CD4-positive, alpha-beta T cell treated with Interleukin-1 beta for 1 hour (primary cell): ENCODE measurements around the gene PTPRN2.
"Not testable (repeated sequence)": the region's sequence is repeated elsewhere in the genome, so short reads cannot be mapped to it uniquely, and the experiment has no call there.

Source experiments
- DNase-seq, 2 donors: peaks; one replicate each; pipeline ENCODE4 v3.0.0-alpha.2; 2020 to 2022

Gene PTPRN2

DNA sequence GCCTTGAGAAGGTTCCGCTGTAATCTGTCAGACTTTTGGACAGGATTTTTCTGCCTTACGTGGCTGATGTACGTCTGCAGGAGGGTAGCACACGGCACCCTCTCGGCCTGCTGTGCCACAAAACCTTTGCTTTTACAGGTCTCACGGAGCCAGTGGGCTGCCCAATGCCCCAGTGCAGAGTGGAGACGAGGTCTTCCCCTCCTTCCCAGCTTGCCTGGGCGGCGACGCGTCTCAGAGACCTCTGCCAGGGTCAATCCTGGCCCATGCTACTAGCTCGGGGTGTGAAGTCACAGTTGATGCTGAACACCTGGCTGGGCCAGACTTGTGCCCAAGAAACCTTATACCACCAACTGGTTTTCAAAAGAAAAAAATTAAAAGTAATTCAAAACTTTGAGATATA, 724.4 kb downstream of the PTPRN2 start:
- no peak for DNase-seq

DNA sequence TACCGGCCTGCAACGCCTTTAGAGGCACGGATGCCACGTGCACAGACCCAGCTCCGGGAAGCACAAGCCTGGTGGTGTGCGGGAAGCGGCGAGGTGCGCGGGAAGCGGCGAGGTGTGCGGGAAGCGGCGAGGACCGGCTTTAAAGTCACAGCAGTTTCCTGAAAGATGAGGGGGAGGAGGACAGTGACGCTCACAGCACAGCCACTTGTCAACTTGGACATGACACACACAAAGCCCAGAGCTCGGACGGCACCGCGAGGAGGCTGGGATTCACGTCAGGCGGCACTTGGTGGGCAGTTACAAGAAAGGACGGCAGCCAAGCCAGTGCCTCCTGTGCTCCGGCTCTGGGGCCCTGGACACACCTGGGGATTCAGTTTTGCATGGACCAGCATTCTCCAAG, 724.9 kb downstream of the PTPRN2 start:
- no peak for DNase-seq

DNA sequence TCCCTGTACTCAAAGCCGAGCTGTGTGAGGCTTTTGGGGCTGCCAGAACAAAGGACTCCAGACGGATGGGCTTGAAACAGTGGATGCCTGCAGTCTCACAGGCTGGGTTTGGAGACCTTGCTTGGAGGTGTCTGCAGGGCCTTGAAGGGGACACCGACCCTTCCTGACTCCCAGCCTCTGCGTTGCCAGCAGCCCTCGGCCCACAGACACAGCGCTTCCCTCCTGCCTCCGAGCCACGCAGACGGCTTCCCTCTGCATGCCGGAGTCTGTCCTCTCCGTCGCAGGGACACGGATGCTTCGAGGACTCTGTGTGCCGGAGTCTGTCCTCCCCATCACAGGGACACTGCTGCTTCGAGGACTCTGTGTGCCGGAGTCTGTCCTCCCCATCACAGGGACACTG, 726.1 kb downstream of the PTPRN2 start:
- no peak for DNase-seq

DNA sequence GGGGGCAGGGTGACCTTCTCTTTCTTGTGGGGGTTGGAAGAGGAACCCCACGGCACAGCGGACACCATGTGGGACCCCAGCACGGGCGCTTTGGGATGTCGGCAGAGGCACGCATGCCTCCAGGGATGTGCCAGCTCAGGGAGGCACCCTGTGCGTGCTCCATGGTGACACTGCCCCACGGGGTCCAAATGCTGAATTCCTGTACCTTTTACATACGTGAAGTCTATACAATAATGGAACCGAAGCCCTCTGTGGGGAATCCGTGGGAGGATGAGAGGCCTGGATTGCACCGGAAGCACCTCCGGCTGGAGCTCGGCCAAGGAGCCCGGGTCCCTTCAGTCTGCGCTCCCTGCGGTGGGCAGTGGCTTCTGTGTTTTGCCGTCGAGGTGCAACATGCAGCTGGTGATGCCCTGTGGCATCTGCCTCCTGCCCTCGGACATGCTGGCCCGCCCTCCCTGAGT, 726.6 kb downstream of the PTPRN2 start:
- no peak for DNase-seq

DNA sequence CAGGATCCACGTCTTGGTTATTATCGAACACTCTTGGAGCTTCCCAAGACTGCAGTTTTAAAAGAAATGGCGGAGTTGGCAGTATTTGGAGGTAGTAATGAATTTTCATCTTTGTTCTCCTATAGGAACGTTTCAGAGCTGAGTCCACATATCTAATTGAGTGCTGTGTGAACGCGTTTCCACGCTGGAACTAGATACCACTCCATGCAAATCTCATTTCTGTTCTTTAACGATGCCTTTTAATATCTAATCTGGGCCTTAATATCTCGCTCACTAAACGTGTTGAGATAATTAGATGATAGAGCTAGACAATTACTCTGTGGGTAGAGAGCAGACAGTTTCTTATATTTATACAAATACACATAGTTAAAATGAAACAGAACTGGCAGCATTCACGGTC, 727.2 kb downstream of the PTPRN2 start:
- no peak for DNase-seq

DNA sequence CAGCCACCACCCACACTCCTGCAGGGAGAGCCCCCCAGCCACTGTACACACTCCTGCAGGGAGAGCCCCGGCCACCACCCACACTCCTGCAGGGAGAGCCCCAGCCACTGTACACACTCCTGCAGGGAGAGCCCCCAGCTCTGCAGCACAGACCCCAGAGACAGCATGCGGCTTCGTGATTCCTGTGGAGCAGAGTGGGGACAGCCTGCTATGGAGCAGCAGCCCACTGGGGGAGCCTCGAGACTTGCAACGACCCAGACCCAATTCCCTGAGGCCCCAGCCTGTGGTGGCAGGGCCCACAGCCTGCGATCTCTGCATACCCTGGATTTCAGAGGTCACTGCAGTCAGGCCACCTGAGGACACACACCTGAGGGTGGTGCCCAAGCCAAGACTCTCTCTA, 727.7 kb downstream of the PTPRN2 start:
- no peak for DNase-seq

DNA sequence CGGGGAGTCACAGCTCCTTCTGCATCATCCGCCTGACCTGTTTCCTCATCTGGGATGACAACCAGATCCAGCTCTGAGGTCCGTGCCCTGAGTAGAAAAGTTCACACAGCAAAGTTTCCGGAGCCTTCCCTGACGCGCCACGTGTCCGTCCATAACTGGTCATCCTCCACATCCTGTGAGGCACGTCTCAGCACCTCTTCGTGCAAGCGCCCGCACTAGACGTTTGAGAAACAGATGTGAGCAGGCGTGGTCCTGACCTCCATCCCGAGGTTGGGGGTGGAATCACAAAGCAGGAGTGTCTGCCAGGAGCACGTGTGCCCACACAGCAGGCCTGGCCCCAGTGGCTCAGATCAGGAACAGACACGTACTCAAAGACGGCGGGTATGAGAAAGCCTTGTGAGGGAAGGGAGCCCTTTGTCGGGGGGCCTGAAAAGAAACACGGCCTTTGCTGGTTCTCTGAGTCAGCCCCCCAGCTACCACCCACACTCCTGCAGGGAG, 730.0 kb downstream of the PTPRN2 start:
- DNase-seq, result no peak

DNA sequence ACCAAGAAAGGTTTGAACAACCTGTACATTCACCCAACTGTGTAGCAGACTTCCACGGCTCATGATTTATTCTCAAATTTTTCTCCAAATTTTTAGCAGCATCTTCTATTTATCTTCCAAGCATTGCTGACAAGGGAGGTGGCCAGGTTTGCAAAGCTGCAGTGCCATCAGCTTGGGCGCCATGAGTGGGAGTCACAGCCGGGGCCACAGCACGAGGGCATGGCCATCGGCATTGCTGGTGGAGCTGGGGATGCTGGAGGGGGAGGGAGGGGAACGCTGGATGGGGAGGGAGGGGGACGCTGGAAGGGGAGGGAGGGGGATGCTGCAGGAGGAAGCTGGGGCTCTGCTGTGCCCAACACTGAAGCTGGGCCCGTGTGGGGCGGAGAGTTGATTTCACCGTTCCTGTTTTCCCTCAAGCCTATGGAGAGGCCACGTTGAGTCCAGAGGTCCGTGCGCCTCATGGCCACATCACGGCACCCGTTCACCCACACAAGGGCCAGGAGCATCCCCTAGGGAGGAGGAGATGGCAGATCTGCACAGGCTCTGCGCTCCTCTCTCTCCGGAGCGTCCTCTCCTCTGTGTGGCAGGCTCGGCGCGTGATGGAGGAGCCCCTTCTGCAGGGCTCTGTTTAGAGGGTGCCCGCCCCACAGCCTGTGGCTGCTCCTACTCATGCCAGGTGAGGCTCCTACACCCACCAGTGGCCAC, 730.6 kb downstream of the PTPRN2 start:
- no peak for DNase-seq

DNA sequence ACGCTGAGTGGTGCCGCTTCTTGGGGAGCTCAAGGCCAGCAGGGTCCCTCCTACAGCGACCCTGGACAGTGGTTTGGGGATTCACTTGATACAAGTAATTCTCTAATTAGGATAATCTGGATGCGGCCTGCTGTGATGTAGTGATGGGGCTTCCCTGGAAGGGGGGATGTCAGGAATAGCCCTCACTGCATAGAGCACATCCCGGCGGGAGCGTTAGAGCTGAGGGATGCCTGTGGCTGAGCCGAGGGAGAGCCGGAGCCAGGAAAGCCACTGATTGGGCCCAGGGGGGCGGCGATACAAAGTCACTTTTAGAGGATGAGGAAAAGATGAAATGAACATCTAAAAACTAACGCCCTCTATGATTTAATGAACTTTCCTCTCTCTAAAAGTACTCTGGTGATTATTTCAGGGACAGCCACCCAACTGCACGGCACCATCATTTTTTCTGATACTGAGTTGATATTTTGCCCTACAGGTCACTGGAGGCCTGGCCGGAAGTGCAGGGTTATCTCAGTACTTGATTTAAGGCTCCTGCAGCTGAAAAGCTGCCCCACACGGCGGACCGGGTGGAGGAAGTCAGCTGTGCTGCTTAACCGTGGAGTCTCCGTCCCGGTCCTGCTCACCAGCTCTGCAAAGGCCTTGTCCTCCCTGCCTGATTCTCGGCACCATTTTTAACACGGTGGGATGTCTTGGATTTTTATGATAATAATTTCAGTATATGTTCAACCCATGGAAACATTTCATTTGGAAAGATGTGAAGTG, 732.0 kb downstream of the PTPRN2 start:
- DNase-seq, result no peak

DNA sequence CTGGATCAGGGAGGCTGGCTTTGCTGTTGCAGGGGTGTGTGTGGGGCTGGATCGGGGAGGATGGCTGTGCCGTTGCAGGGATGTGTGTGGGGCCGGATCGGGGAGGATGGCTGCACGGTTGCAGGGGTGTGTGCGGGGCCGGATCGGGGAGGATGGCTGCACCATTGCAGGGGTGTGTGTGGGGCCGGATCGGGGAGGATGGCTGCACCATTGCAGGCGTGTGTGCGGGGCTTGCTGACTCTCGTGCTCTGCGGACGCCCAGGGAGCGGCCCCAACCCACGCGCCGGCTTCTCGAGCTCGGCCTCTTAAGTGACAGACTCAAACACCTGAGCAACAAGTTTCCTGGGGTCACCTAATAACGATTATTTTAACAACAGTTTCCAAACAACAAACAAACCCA, 732.6 kb downstream of the PTPRN2 start:
- no peak for DNase-seq

DNA sequence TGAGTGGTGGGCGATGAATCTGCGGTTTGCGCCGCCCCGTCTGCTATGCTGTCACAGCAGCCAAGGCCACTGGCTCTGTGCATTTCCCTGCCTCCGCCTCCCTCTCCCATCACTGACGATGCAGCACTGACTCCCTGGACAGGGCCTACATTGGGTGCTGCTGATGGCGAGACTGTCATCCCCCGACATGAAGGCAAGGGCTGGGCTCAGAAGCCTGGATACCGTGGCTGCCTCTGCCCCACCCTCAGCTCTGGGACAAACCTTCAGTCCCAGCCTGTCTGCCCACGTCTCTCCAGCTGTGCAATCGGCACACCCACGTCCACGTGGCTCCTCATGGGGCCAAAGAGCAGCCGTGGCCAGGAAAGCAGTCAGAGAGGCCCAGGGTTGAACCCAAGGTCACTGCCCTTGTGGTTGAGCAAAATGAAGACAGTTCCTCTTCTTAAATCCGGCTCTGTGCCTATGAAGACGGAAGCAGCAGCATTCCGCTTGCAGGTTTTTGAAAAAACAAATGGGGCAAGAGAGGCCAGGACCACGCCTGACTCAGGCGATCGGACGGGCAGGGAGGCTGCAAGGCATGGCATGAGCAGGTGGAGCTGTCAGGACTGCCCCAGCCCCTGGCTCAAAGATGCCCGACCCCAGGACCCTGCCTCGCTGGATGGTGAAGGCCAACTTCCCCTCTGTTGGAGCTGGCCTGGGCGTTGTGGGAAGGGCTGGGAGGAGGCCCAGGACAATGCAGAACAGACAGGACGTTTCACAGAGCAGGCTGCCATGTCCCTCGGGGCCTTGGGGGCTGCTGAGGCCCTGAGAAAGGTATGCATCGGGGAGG, 733.3 kb downstream of the PTPRN2 start:
- peak; percentile 23 to 77 for DNase-seq

DNA sequence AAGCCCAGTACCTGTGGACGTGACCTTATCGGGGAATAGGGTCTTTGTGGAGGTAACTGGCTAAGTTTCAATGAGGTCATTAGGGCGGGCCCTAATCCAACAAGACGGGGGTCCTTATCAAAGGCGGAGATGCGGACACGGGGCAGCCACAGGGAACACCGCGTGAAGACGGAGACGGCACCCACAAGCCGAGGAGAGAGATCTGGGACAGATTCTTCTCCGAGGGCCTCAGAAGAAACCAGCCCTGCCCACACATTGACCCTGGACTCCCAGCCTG, 733.9 kb downstream of the PTPRN2 start:
- no peak for DNase-seq

DNA sequence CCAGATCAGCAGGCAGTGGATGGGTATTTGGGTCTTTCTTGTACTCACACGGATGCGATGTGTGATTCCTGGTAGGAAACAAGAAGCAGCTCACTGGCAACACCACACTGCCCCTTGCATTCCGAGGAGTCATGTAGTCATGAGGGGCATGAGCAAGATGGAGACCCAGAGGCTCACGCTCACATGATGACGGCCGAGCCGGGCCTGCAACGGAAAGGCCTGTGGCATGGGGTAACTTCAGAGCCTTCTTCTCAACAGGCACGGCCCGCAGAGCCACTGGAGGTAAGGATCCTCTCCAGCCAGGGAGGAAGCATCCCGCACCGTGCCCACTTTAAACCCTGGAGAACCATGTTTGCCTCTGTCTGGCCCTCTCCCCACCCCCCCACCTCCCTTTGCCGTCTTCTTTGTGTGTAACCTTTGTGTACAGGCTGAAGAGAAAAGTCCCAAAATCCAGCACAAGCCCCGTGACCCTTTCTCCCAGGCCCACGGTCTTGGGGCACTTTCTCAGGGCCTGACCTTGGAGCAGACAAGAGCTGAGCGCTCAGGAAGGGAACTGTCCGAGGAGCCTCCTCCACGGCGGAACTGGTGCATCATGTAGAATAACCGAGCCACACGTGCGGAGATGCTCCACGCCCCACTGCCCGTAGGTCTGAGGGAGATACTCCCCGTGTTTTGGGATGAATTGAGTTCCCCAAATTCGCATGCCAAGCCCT, 734.4 kb downstream of the PTPRN2 start:
- no peak for DNase-seq

DNA sequence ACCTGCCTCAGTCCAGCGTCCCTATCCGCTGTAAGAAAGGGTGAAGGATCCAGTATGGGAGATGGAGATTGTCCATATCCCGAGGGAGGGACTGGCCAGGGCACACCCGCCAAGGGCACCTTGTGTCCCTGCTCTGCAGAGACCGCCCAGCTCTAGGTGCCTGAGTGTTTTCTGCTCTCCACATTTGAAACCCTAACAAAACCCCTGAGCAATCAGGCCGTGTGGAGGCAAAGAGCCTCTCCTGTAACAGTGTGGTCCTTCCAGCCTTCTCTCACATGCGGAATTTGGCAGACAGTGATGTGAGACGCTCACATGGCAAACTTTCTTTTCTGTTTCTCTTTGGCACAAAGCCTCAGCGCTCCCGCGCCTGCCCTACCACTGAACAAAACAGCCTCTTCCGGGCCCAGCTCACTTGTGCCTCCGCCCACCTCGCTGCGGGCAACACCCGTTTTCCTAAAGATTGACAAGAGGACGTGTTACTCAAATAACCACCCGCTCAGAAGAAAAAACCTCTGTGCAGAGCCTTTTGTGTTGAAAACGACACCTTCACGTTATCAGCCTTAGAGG, 736.0 kb downstream of the PTPRN2 start:
- DNase-seq, result peak; percentile 54 to 67

DNA sequence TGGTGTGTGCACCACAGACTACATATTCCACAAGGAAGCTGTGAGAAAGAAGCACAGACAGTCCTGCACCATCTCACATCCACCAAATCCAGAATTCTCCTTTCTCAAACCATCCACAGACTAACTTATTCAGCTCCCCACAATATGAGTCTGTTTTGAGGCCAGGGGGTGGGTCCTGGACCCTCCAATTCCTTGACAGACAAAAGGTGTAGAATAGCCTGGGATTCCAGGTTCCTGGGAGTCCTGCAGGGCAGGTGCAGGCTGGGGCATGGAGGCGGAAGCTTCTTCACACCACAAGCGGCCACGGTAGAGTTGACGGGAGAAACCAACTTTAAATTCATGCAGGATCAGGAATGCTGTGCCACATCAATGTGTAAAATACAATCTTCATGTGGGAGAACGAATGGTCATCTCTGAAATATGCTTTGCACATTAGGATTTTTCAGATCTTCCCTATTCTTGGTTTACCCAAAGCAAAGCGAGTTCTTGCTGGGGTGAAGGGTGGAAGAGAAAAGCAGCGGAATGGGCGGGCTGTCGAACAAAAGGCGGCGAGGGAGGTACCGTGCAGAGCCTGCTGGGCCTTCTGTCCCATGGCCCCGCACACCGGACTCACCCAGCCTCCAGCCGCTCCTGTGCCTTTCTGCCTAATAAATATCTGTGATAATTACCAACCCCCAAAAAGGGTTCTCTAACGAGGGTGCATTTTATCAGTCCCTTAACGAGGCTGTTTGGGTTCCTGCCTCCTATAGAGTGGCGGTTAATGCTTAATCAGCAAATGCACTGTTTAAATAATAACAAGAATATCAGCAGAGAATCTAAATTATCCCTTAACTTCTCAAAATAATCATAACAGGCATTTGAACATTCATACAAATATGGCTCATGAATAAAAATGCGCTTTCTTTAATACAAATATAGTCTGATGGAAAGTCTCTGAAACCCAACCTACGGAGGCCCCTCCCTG, 736.9 kb downstream of the PTPRN2 start:
- DNase-seq, result no peak

DNA sequence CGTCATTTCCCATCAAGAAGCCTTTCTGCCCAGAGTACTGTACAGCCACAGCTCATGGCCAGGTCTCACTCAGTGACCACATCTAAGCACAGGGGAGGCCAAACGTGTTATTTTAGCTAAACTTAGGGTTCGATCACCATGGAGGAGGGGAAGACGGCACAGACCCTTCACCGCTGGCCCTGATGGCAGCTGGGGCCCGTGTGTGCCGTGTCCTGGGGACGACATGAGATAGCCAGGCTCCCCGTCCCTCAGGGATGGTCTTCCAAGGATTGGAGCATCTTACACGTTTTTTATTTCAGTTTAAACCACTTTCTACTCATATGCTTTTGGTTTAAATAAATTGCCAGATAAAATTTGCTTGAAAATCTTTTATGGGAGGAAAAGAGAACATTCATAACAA, 737.9 kb downstream of the PTPRN2 start:
- no peak for DNase-seq

DNA sequence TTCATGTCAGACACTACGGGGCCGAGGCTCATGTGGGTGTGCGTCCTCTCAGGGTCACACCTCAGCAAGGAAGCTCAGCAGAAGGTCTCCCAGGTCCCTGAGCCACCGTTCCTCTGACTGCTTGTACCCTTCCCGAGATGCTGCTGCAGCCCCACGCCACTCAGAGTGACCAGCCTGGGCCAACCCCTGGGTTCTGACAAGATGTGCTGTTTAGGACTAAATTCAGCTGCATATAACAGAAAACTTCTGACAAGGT, 738.4 kb downstream of the PTPRN2 start:
- no peak for DNase-seq

DNA sequence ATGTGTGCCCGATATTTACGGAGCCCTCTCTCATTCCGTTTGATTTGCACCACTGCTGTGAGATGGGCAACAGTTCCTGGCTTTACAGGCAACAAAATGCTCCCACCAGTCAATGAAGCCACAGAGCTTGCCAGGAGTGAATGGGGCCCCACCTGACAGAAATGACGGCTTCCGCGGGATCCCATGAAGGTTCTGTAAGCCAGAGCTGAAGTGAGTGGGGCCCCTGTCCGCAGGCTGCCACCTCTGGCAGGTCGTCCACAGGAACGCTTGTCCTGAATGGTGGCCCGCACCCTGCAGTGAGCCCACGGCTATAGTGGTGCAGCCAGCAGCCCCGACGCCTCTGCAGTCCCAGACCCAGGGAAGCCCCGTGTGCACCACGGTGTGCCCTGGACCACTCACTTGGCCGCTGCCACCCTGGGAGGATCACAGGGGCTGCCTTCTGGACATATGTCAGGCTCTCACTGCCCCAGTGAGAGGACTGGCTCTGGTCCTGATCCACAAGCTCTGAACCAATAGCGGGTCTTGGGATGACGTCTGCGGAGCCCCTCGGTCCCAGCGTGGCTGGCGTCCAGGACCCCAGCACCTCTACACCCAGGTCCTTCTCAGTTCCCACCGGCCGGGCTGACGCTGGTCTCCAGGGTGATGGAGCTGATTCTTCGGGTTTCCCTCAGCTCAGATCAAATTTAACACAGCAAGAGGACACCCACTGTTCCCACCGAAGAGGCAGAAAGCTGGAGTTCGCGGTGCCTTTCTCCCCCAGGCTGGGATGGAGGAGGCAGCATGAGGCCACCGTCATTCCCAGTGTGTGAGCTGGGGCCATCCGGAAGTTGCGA, 738.9 kb downstream of the PTPRN2 start:
- DNase-seq, result no peak

DNA sequence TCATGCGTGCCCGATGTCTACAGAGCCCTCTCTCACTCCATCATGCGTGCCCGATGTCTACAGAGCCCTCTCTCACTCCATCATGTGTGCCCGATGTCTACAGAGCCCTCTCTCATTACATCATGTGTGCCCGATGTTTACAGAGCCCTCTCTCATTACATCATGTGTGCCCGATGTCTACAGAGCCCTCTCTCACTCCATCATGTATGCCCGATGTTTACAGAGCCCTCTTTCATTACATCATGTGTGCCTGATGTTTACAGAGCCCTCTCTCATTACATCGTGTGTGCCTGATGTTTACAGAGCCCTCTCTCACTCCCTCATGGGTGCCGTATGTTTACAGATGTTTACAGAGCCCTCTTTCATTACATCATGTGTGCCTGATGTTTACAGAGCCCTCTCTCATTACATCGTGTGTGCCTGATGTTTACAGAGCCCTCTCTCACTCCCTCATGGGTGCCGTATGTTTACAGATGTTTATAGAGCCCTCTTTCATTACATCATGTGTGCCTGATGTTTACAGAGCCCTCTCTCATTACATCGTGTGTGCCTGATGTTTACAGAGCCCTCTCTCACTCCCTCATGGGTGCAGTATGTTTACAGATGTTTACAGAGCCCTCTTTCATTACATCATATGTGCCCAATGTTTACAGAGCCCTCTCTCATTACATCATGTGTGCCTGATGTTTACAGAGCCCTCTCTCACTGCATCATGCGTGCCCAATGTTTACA, 739.7 kb downstream of the PTPRN2 start:
- not testable (repeated sequence) for DNase-seq

DNA sequence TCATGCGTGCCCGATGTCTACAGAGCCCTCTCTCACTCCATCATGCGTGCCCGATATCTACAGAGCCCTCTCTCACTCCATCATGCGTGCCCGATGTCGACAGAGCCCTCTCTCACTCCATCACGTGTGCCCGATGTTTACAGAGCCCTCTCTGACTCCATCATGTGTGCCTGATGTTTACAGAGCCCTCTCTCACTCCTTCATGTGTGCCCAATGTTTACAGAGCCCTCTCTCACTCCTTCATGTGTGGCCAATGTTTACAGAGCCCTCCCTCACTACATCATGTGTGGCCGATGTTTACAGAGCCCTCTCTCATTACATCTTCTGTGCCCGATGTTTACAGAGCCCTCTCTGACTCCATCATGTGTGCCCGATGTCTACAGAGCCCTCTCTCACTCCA, 740.9 kb downstream of the PTPRN2 start:
- DNase-seq, result not testable (repeated sequence)
